T-helper 22 cell (primary cell): ENCODE data around the gene CLCNKB.

Source experiments
- DNase-seq: peaks from one replicate; pipeline ENCODE4 v3.0.0-alpha.2; 2020; ENCODE audit warnings: low read depth

Gene CLCNKB

DNA sequence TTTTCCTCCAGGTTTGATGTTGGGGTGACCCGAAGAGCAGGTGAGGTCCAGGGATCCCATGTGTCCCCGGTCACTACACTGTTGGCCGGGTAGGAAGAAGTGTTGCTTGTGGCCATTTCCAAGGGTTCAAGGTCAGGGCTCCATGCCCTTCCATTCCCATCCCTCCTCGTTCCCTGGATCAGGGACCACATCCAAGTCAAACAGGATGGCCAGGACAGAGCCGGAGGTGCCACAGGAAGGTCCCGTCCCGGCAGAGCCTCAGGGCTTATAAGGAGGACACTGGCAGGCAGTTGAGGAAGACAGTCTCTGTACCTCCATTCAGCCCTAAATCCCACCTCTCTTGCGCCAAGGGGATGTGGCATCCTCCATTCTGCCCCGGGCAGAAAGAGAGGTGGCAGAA is 51.9 kb downstream of the CLCNKB start:
- DNase-seq: no peak

DNA sequence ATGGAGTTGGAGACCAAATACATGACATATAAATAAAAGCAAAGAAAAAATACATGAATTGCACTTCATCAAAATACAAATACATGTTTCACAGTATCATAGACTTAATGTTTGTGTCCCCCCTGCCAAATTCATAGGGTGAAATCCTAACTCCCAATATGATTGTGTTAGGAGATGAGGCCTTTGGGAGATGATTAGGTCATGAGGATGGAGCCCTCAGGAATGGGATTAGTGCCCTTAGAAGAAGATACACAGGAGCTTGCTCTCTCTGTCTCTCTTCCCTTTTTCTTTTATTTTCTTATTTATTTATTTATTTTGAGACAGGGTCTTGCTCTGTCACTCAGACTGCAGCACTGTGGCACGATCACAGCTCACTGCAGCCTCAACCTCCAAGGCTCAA is 55.8 kb downstream of the CLCNKB start:
- no peak for DNase-seq

DNA sequence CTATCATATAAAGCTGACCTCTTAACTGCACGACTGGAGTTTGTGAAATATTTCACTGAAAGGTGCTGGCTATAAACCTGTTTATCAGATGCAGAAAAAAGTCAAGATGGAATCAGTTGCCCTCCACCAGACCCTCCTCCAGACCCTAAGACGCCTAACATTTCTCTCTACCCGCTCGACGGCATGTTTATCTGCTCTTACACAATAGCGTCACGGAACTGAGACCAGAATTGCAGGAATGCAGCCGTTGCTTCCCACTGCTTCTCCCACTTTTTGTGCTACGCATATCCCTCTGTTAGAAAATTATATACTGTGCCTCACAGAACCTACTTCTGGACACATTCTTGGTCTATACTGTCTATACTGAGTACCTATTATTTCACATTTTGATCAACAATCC is 58.0 kb downstream of the CLCNKB start:
- no peak for DNase-seq
